Parathyroid adenoma (tissue), 2 donors: ENCODE data around the gene TPSAB1.

ENCODE experiments used
- H2AFZ ChIP-seq: fragments of 300-600 bp; sonication (generic); one replicate; pipeline ENCODE4 v1.7.0; 2017; ENCODE audit warnings: antibody characterized with exemption, mild to moderate bottlenecking
- H3K27ac ChIP-seq: fragments of 300-600 bp; sonication (generic); one replicate; pipeline ENCODE4 v1.7.0; 2017
- H3K27me3 ChIP-seq: fragments of 300-600 bp; sonication (generic); one replicate; pipeline ENCODE4 v1.7.0; 2017; ENCODE audit warnings: low read length; ENCODE audit not compliant: control insufficient read depth, insufficient read depth
- H3K36me3 ChIP-seq: fragments of 300-600 bp; sonication (generic); one replicate; pipeline ENCODE4 v1.7.0; 2017; ENCODE audit warnings: low read length; ENCODE audit not compliant: control insufficient read depth, insufficient read depth
- H3K4me1 ChIP-seq: fragments of 300-600 bp; sonication (generic); one replicate; pipeline ENCODE4 v1.7.0; 2017; ENCODE audit warnings: control low read depth
- H3K4me2 ChIP-seq: fragments of 300-600 bp; sonication (generic); one replicate; pipeline ENCODE4 v1.7.0; 2017; ENCODE audit warnings: low read length
- H3K4me3 ChIP-seq: fragments of 300-600 bp; sonication (generic); one replicate; pipeline ENCODE4 v1.7.0; 2017; ENCODE audit warnings: low read depth, low read length
- H3K79me2 ChIP-seq: fragments of 300-600 bp; sonication (generic); one replicate; pipeline ENCODE4 v1.7.0; 2017; ENCODE audit warnings: control low read depth
- H3K9ac ChIP-seq: fragments of 300-600 bp; sonication (generic); one replicate; pipeline ENCODE4 v1.7.0; 2017; ENCODE audit warnings: mild to moderate bottlenecking
- H3K9me3 ChIP-seq: fragments of 300-600 bp; sonication (generic); one replicate; pipeline ENCODE4 v1.7.0; 2017; ENCODE audit warnings: low read length; ENCODE audit not compliant: control insufficient read depth
- CTCF ChIP-seq: fragments of 300-600 bp; sonication (generic); IDR thresholded peaks from one replicate; pipeline ENCODE4 v1.7.0; 2017; ENCODE audit warnings: antibody characterized with exemption, mild to moderate bottlenecking
- donor health status: primary hyperparathyroidism.

Gene TPSAB1

GRCh38 chr16:1221628-1222552 is 18.6 kb upstream of the TPSAB1 start:
- H3K79me2 ChIP-seq = no peaks in the 10 kb centered on the region
- no peaks in the 10 kb centered on the region for H3K36me3 ChIP-seq
- peaks cover 9% of the 10 kb centered on the region for H3K4me1 ChIP-seq
- TF ChIP-seq CTCF = no peak
- no peak overlapping the region for H3K4me3 ChIP-seq
- H3K9me3 ChIP-seq = no peaks in the 10 kb centered on the region
- no peak overlapping the region for H2AFZ ChIP-seq
- H3K9ac ChIP-seq = no peak overlapping the region
- no peaks in the 10 kb centered on the region for H3K27me3 ChIP-seq
- H3K4me2 ChIP-seq = no peak overlapping the region
- no peak overlapping the region for H3K27ac ChIP-seq

GRCh38 chr16:1222553-1223354 is 17.8 kb upstream of the TPSAB1 start:
- Histone ChIP-seq H3K9ac (no peak overlapping the region), H3K4me1 (peaks cover 9% of the 10 kb centered on the region), H3K79me2 (no peaks in the 10 kb centered on the region), H2AFZ (no peak overlapping the region), H3K4me3 (no peak overlapping the region), H3K4me2 (no peak overlapping the region), H3K9me3 (no peaks in the 10 kb centered on the region), H3K36me3 (no peaks in the 10 kb centered on the region), H3K27me3 (no peaks in the 10 kb centered on the region), H3K27ac (no peak overlapping the region)
- TF ChIP-seq CTCF = no peak

- no peak overlapping the region for H3K9ac ChIP-seq
- H3K27me3 ChIP-seq = no peaks in the 10 kb centered on the region
Observed at GRCh38 chr16:1223355-1224214, 16.9 kb upstream of the TPSAB1 start.

GRCh38 chr16:1224558-1224957 is 15.9 kb upstream of the TPSAB1 start:
- no peaks in the 10 kb centered on the region for H3K79me2 ChIP-seq
- H3K9ac ChIP-seq = no peak overlapping the region
- H3K4me1 ChIP-seq = peaks cover 9% of the 10 kb centered on the region
- H3K27me3 ChIP-seq = no peaks in the 10 kb centered on the region
- H3K4me3 ChIP-seq = no peak overlapping the region
- H2AFZ ChIP-seq = no peak overlapping the region
- H3K4me2 ChIP-seq = no peak overlapping the region
- no peaks in the 10 kb centered on the region for H3K36me3 ChIP-seq
- H3K27ac ChIP-seq = no peak overlapping the region
- no peak for TF ChIP-seq CTCF
- H3K9me3 ChIP-seq = no peaks in the 10 kb centered on the region

More at GRCh38 chr16:1223355-1224214, 16.9 kb upstream of the TPSAB1 start:
- Histone ChIP-seq H3K36me3 (no peaks in the 10 kb centered on the region), H2AFZ (no peak overlapping the region), H3K79me2 (no peaks in the 10 kb centered on the region), H3K4me2 (no peak overlapping the region), H3K27ac (no peak overlapping the region), H3K4me1 (peaks cover 9% of the 10 kb centered on the region), H3K4me3 (no peak overlapping the region), H3K9me3 (no peaks in the 10 kb centered on the region)
- no peak for TF ChIP-seq CTCF
